HG03342 (cell line): ENCODE results near the gene SBNO2.
"Not testable (repeated sequence)": the region's sequence is repeated elsewhere in the genome, so short reads cannot be mapped to it uniquely, and the experiment has no call there.

Source experiments
- ATAC-seq: cut with Tn5 transposase; IDR thresholded peaks from one replicate; pipeline ENCODE4 v1.9.1; 2021; ENCODE audit warnings: mild to moderate bottlenecking, moderate library complexity; ENCODE audit not compliant: unreplicated experiment

Gene SBNO2

GRCh38 chr19:1122021-1122971, 51.8 kb downstream of the SBNO2 start:
- ATAC-seq: no peak

- ATAC-seq: no peak
Measured at GRCh38 chr19:1121395-1121794, 52.7 kb downstream of the SBNO2 start.

- no peak for ATAC-seq
Measured at GRCh38 chr19:1119475-1120217, 54.4 kb downstream of the SBNO2 start.

- ATAC-seq: no peak
Measured at GRCh38 chr19:1118999-1119398, 55.1 kb downstream of the SBNO2 start.

GRCh38 chr19:1117654-1118053, 56.4 kb downstream of the SBNO2 start:
- ATAC-seq: no peak

GRCh38 chr19:1116726-1117581, 57.1 kb downstream of the SBNO2 start:
- ATAC-seq: no peak

GRCh38 chr19:1115646-1116420, 58.2 kb downstream of the SBNO2 start:
- ATAC-seq: no peak

- not testable (repeated sequence) for ATAC-seq
Measured at GRCh38 chr19:1114728-1115127, 59.3 kb downstream of the SBNO2 start.

- ATAC-seq: no peak
Measured at GRCh38 chr19:1113986-1114483, 60.0 kb downstream of the SBNO2 start.

- no peak for ATAC-seq
Measured at GRCh38 chr19:1113030-1113985, 60.8 kb downstream of the SBNO2 start.

GRCh38 chr19:1112268-1113029, 61.6 kb downstream of the SBNO2 start:
- ATAC-seq: no peak

GRCh38 chr19:1111641-1112267, 62.3 kb downstream of the SBNO2 start:
- no peak for ATAC-seq

GRCh38 chr19:1110809-1111640, 63.0 kb downstream of the SBNO2 start:
- ATAC-seq: no peak

GRCh38 chr19:1109697-1110671, 64.1 kb downstream of the SBNO2 start:
- ATAC-seq: no peak

- no peak for ATAC-seq
Measured at GRCh38 chr19:1109032-1109551, 65.0 kb downstream of the SBNO2 start.
